HUES48 (cell line): ENCODE results near the gene SLC49A3.

ENCODE experiments used
- H3K27ac ChIP-seq: one replicate; pipeline ENCODE4 v1.7.0; 2013; ENCODE audit warnings: low read depth, low read length, inconsistent platforms
- H3K27me3 ChIP-seq: 2 replicates; pipeline ENCODE4 v1.6.1; 2013; ENCODE audit warnings: mild to moderate bottlenecking, low read length; ENCODE audit not compliant: control insufficient read depth, insufficient read depth
- H3K36me3 ChIP-seq: 2 replicates; pipeline ENCODE4 v1.6.1; 2013; ENCODE audit warnings: low read length; ENCODE audit not compliant: control insufficient read depth, insufficient read depth
- H3K4me1 ChIP-seq: 2 replicates; pipeline ENCODE4 v1.6.1; 2013; ENCODE audit warnings: mild to moderate bottlenecking, low read length; ENCODE audit not compliant: control insufficient read depth, insufficient read depth
- H3K4me3 ChIP-seq: 2 replicates; pipeline ENCODE4 v1.5.1; 2013; ENCODE audit warnings: mild to moderate bottlenecking, low read depth, low read length
- H3K9ac ChIP-seq: 2 replicates; pipeline ENCODE4 v1.6.1; 2013; ENCODE audit warnings: mild to moderate bottlenecking, low read depth, low read length, moderate library complexity
- H3K9me3 ChIP-seq: 2 replicates; pipeline ENCODE4 v1.6.1; 2013; ENCODE audit warnings: low read length; ENCODE audit not compliant: control insufficient read depth, insufficient read depth

SLC49A3 gene

GRCh38 chr4:721261-722168 lies 32.6 kb upstream of the SLC49A3 start:
- Histone ChIP-seq H3K27ac (no peak overlapping the region), H3K27me3 (no peaks in the 10 kb centered on the region), H3K36me3 (0 out of 2 replicates have a peak, but pooled peaks cover 4% of the 10 kb centered on the region), H3K4me3 (no peak overlapping the region), H3K9me3 (no peaks in the 10 kb centered on the region), H3K4me1 (no peaks in the 10 kb centered on the region), H3K9ac (no peak overlapping the region)

- Histone ChIP-seq H3K27ac (no peak overlapping the region), H3K9ac (no peak overlapping the region), H3K27me3 (no peaks in the 10 kb centered on the region), H3K4me3 (no peak overlapping the region), H3K4me1 (no peaks in the 10 kb centered on the region), H3K36me3 (0 out of 2 replicates have a peak, but pooled peaks cover 4% of the 10 kb centered on the region), H3K9me3 (no peaks in the 10 kb centered on the region)
Measured at GRCh38 chr4:720111-720860, 31.3 kb upstream of the SLC49A3 start.

GRCh38 chr4:718460-718859 lies 29.5 kb upstream of the SLC49A3 start:
- Histone ChIP-seq H3K27me3 (no peaks in the 10 kb centered on the region), H3K9me3 (no peaks in the 10 kb centered on the region), H3K4me1 (no peaks in the 10 kb centered on the region), H3K9ac (no peak overlapping the region), H3K4me3 (no peak overlapping the region), H3K36me3 (0 out of 2 replicates have a peak, but pooled peaks cover 12% of the 10 kb centered on the region), H3K27ac (no peak overlapping the region)

- H3K4me1 ChIP-seq: no peaks in the 10 kb centered on the region
- H3K9ac ChIP-seq: no peak overlapping the region
- no peaks in the 10 kb centered on the region for H3K9me3 ChIP-seq
- H3K36me3 ChIP-seq: 0 out of 2 replicates have a peak, but pooled peaks cover 7% of the 10 kb centered on the region
- no peak overlapping the region for H3K4me3 ChIP-seq
- H3K27me3 ChIP-seq: no peaks in the 10 kb centered on the region
- no peak overlapping the region for H3K27ac ChIP-seq
Measured at GRCh38 chr4:717601-718320, 28.8 kb upstream of the SLC49A3 start.

GRCh38 chr4:714087-714486 lies 25.1 kb upstream of the SLC49A3 start:
- Histone ChIP-seq H3K9ac (no peak overlapping the region), H3K9me3 (no peaks in the 10 kb centered on the region), H3K27me3 (no peaks in the 10 kb centered on the region), H3K4me1 (no peaks in the 10 kb centered on the region), H3K4me3 (no peak overlapping the region), H3K36me3 (peaks cover 18% of the 10 kb centered on the region), H3K27ac (no peak overlapping the region)

- Histone ChIP-seq H3K36me3 (peaks cover 18% of the 10 kb centered on the region), H3K9ac (no peak overlapping the region), H3K4me3 (no peak overlapping the region), H3K27me3 (no peaks in the 10 kb centered on the region), H3K27ac (no peak overlapping the region), H3K9me3 (no peaks in the 10 kb centered on the region), H3K4me1 (no peaks in the 10 kb centered on the region)
Measured at GRCh38 chr4:712916-713632, 24.1 kb upstream of the SLC49A3 start.

GRCh38 chr4:712093-712492 lies 23.1 kb upstream of the SLC49A3 start:
- Histone ChIP-seq H3K9me3 (no peaks in the 10 kb centered on the region), H3K27me3 (no peaks in the 10 kb centered on the region), H3K9ac (no peak overlapping the region), H3K4me1 (peaks cover 1% of the 10 kb centered on the region; the same call in 1 of the 2 replicates), H3K36me3 (peaks cover 18% of the 10 kb centered on the region), H3K27ac (no peak overlapping the region), H3K4me3 (no peak overlapping the region)

- no peak overlapping the region for H3K27ac ChIP-seq
- peaks cover 5% of the 10 kb centered on the region; the same call in 1 of the 2 replicates for H3K4me1 ChIP-seq
- no peaks in the 10 kb centered on the region for H3K9me3 ChIP-seq
- peaks cover 18% of the 10 kb centered on the region for H3K36me3 ChIP-seq
- H3K4me3 ChIP-seq: no peak overlapping the region
- no peak overlapping the region for H3K9ac ChIP-seq
- no peaks in the 10 kb centered on the region for H3K27me3 ChIP-seq
Measured at GRCh38 chr4:710916-711315, 22.0 kb upstream of the SLC49A3 start.

- no peak overlapping the region for H3K9ac ChIP-seq
- H3K36me3 ChIP-seq: peaks cover 18% of the 10 kb centered on the region
- H3K4me1 ChIP-seq: peaks cover 5% of the 10 kb centered on the region; the same call in 1 of the 2 replicates
- H3K9me3 ChIP-seq: no peaks in the 10 kb centered on the region
- H3K4me3 ChIP-seq: no peak overlapping the region
- peaks cover under 1% of the 10 kb centered on the region for H3K27me3 ChIP-seq
- no peak overlapping the region for H3K27ac ChIP-seq
Measured at GRCh38 chr4:710116-710515, 21.2 kb upstream of the SLC49A3 start.

GRCh38 chr4:709348-709747 lies 20.4 kb upstream of the SLC49A3 start:
- Histone ChIP-seq H3K36me3 (peaks cover 15% of the 10 kb centered on the region), H3K9ac (no peak overlapping the region), H3K4me1 (peaks cover 5% of the 10 kb centered on the region; the same call in 1 of the 2 replicates), H3K27me3 (peaks cover 5% of the 10 kb centered on the region), H3K27ac (no peak overlapping the region), H3K9me3 (no peaks in the 10 kb centered on the region), H3K4me3 (no peak overlapping the region)
